Fibroblast of lung (primary cell): ENCODE measurements around the gene CHTF18.

Experiments used
- CTCF ChIP-seq, 2 donors: IDR thresholded peaks in 1 of 2; conservative IDR thresholded peaks in 1 of 2; 1 replicate in 1 of 2; 2 replicates in 1 of 2; pipeline ENCODE4 v1.5.1; 2011 to 2012; ENCODE audit warnings: low read length in 2 of 2, control low read depth in 1 of 2, inconsistent platforms in 1 of 2, low read depth in 1 of 2, mild to moderate bottlenecking in 1 of 2
- EZH2 ChIP-seq: IDR thresholded peaks from 2 replicates; pipeline ENCODE4 v1.5.1; 2012; ENCODE audit warnings: low read length, control low read depth, mild to moderate bottlenecking; ENCODE audit errors: missing control alignments

GRCh38 chr16:844638-845350 is 56.4 kb downstream of the CHTF18 start:
- no peak for TF ChIP-seq CTCF (conservative IDR thresholded peaks at IDR 0.05 in 1 of 2, IDR thresholded peaks at IDR 0.05 in 1 of 2; ENCODE audit: low read depth in 1 of 2, low read length in 2 of 2)
- TF ChIP-seq EZH2, result no peak
